NCI-H2227 (cell line): ENCODE results near the gene CHRND.

ENCODE experiments used
- DNase-seq: peaks from one replicate; lab custom pipeline; 2025; ENCODE audit not compliant: unreplicated experiment; lab: John Stamatoyannopoulos, UW

CHRND gene

DNA sequence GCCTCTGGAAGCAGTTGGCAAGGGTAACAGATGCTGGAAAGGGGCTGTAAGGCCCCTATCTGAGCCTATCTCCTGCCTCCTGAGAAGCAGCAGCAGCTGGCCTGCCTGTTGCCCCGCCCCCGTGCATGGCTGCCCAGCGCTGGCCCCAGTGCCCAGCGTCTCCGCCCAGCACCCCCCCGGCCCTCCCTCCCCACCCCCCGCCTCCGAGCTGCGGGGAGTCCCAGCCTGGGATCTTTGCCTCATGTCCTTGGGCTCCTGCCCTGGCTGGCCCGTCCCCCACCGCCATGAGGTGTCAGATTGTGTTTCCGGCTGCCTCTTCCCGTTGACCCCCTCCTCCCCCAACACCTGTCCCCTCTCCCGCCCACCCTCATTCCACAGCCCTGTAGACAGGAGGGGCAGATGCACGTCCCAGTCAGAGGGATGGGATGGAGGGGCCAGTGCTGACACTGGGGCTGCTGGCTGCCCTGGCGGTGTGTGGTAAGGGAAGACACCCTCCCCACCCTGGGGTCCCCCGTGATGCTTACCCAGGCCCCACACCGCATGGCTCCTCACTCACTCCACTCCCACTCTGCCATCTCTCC is at the start of gene CHRND:
Gene CHRND, plus strand, starts transcription at position 370 of the 581 bp plus-strand sequence. Its CDS starts 56 bp downstream, at position 426.
- DNase-seq: peak; percentile 67

DNA sequence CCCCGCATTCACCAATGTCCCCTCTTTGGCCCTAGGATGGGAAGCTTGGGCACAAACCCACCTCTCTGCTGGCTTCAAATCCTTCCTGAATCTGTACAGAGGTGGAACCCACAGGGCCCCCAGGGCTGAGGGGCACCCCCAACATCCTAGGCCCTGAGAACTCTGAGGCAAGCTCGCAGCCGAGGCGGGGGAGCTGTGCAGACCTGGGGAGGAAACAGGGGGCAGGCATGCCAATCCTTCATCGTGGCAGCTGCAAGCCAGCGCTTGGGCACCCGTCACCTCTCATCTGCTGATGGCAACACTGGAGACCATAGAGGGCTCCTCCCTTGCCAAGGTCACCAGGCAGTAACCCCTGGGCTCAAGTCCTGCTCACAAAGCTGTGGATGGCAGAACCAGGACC is 49.2 kb upstream of the CHRND start:
- no peak for DNase-seq

DNA sequence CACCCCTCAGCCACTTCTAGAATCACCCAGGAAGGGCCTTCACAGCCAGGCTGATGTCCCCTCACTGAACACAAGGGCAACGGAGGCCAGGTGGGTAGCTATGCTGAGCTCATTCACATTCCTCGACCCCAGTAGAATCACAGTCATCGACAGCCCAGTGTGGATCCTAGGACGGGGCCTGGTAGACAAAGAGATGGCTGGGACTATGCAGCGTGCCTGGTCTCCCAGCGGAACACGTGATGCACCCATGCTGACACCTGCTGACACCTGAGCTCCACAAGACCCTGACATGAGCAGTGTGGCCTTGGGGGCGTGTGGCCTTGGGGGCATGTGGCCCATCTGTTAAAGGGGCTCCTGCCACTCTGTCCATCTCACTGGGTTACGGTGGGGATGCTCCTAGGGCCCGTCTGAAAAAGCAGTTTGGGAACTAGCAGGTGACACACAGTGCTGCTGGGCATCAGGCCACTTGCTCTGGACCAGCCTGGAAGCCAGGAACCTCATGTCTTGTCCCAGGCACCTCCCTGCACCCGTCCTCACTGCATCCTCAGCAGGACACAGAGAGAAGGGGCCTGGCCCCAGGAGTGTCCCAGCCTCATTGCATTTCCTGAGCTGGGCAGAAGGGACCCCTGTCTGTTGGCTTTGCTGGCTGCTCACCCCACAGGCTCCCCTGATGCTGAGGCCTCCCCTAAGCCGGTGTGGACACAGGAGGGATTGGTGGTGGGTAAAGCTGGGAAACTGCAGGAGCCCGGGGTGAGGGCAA is 48.0 kb upstream of the CHRND start:
- no peak for DNase-seq

DNA sequence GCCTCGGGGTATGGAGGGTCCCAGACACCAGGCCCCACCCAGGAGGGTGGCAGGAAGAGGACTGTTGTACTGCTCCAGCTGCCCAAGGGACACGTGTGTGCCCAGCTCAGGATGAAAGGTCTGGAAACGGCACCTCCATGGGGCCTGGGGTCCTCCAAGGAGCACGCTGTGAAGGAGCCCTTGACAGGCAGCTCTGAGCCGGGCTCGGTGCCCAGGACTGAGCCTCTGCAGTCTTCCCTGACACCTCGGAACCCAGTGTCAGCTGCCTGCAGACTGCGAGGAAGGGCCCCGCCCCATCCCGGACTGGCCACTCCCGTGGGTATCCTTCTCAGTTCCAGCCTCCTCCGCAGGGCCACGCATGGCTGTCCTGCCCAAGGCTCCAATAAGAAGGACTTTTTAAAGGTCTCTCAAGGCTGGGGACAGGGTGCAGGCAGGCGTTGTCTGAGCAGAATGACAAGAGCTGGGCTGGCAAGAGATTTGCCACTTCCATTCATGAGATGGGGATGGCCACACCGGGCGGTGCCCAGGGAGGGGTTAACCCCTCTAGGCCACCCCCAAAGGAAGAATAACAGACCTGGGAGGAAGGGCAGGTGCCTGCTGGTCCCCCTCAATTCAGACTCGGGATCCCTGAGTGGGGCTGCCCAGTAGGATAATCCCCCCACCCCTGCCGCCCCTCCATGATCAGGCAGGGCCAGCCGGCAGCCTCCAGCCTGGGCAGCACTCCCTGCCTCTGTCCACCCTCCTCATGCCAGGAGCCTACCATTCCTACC is 47.2 kb upstream of the CHRND start:
- no peak for DNase-seq

DNA sequence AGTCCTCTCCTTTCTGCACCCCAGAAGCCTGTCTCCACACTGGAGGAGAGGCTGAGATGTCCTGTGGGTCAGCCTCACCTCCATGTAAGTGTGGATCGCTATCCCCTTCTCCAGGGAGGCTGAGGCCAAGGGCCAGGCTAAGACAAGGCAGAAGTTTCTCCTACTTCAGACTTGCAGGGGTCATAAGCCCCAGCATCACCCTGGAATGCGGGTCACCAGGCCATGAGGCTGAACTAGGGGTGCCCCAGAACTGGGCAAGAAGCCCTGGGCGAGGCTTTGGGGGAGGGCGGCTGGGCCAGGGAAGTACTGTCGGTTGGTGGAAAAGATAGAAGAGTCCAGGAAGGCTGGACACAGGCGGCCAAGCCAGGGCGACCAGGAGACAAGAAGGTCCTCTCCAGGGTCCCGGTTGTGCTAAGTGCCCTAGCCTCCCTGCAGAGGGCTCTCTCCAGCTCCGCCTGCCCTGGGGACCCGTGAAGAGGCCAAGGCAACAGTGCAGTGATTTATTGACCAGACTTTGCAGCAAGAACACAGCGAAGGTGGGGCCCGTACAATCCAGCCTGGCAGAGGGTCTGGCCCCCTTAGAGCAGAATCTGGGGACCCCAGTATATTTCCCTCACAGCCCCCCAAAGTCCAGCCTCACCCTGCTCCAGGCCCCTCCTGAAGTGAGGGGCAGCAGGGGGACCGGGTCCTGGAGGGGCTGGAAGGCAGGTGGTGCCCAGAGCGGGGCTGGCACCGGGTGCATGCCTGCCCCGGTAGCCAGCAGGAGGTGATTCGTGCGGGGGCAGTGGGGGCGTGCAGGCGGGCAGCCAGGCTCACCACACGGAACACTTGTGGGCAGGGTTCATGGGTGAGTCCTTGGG is 46.4 kb upstream of the CHRND start:
- DNase-seq: no peak

DNA sequence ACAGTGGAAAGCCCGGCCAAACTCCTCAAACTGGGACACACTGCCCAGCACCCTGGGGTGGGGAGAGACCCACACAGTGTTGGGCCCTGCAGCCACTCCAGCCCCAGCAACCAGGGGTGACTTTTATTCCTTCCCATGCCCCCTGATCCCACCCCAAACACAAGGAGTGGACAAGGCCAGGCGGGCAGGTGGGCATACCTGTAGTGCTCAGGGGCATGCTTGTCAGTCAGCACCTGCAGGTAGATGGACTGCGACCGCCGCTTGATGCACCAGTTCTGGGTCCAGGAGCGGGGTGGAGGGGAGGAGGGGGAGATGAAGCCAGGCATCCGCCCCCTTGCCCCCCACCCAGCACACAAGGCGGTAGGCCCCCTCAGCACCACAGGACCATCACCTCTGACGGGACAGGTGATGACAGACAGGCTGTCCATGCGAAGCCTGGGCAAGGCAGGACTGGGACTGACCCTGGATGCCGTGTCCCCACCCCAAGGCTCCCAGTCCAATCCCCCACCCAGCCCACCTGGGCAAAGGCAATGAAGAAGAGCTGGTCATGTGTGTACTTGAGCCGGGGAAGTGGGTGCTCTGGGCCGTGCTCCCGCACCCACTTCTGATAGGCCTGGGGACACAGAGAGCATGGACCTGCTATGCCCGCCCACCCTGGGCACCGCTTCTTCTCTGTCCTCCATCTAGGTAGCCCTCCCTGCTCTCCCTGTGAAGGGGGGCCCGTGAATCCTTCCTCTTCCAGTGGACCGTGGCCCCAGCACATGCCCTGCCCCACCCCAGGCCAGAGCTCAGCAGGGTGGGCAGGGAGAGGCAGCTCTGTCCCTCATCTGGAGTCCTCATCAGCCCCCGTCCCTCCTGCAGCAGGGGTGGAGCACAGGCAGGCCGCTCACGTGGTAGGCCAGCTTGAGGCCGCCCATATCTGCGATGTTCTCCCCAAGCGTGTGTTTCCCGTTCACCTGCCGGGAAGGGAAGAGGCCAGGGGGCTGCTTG is 45.5 kb upstream of the CHRND start:
- no peak for DNase-seq

DNA sequence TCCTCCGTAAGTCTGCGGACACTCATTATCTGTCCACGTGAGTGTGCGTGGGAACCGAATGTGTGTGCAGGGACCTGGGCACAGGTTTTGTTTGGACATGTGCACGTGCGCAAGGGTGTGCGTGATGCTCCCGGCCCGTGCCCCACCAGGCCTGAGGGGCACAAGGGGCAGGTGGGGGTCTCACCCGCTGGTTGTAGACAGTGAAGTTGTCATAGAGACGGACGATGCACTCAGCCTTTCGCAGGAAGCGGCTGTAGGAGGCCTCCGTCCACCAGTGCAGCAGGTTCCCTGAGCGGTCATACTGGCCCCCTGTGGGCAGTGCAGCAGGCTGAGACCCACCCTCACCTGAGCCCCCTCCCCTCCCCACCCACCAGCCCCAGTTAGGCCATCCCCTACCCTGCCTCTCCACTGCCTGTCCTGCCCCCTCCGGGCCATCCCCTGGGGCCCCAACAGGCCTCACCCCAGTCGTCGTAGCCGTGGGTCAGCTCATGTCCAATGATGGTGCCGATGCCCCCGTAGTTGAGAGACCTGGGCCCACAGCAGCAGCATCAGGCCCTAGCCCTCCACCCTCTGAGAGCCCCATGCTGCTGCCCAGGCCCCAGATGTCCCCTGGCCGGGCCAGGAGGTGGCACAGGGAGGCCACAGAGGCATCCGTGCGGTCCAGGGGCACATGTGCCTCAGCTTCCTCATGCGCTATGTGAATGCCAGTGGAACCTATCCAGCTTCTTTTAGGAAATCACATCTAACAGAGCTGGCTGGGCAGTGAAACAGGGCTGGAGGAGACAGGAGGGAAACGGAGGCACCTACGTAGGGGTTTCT is 44.4 kb upstream of the CHRND start:
- DNase-seq: no peak

DNA sequence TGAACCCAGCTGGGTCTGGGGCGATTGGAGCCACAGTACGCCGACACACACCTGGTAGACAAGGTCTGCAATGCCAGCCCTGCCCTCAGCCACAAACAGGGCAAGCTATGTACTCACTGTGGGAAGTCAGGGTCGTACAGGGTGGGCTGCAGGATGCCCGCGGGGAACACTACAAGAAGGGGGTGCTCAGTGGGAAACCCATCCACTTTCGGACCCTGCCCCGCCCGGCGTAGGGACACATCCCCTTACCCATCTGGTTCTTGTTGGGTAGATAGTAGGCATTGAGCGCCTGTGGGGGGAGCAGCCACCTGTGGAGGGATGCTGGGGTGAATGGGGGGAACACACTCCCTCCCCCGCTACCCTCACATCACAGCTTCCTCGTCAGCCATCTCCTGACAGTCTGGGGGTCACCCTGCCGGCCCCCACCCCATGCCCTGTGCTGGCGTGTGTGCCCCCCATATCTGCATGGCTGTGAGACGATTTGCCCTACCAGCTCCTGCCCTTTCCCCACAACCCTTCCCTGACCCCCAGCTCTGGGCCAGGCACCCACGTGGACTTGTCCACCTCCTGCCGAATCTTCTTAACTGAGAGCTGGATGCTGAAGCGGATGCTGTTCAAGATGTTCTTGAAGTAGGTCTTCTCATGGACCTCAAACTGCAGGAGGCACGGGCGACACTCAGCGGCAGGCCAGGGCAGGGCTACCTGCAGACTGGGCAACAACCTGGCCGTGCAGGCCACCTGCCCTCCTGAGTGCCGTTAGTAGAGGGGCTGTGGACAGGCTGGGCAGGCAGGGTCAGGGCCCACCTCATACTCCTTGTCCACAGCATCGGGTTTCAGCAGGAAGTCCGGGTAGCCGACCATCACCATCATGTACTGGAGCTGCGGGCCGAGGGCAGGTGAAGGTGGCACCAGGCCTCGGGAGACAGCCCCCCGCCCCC is 43.4 kb upstream of the CHRND start:
- DNase-seq: no peak

DNA sequence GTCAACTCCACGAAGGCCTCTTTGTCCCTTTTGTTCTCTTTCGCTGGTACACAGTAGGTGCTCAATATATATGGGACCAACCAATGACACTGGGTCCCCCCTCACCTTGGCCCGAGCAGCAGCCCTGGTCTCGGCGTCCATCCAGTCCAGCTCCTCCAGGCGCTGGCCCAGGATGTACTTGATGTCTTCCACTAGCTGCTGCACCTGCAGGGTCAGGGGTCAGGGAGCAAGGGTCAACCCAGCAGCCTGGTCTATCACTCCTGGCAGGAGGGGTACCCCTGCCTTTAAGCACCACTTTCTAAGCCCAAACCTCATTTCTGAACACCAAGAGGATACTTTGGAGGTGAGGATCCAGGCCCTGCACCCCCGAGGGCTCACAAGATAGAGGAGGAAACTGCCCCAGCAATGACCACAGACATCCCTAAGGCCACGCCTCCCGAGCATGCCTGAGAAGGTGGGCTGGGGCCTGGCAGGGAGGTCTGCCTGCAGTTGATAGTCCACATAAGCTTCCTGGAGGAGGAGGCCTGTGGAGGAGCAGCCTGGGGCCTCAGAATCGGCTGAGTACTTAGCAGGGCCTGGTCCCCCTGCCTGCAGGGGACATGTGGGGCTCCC is 42.5 kb upstream of the CHRND start:
- no peak for DNase-seq

DNA sequence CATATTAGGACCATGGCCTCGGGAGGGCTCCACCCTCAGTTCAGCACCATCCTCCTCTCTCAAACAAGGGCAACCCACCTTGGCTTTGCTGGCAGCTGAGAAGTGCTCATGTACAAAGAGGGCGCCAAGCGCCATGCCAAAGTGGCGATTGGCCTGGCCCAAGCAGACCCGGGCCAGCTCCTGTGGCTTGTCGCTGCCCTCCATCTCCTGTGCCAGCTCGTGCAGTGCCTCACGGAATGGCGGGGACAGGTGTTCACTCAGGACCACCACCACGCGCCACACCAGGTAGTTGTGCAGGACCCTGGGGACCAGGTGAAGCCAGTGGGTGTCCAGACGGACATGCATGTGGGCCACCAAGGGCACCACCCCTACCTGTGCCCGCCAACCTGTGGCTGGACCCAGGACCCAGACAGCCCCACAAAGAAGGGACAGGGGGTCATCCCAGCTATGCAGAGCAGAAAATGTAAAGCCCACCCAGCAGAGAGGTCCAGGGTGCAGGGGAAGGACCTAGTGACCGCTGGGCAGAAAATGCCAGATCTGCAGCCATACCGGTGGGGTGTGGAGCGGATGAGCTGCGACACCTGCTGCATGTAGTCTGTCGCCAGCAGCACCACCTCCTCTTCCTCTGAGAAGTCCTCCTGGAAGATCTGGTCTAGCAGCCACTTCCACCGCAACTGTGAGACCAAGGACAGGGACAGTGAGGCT is 41.9 kb upstream of the CHRND start:
- no peak for DNase-seq

DNA sequence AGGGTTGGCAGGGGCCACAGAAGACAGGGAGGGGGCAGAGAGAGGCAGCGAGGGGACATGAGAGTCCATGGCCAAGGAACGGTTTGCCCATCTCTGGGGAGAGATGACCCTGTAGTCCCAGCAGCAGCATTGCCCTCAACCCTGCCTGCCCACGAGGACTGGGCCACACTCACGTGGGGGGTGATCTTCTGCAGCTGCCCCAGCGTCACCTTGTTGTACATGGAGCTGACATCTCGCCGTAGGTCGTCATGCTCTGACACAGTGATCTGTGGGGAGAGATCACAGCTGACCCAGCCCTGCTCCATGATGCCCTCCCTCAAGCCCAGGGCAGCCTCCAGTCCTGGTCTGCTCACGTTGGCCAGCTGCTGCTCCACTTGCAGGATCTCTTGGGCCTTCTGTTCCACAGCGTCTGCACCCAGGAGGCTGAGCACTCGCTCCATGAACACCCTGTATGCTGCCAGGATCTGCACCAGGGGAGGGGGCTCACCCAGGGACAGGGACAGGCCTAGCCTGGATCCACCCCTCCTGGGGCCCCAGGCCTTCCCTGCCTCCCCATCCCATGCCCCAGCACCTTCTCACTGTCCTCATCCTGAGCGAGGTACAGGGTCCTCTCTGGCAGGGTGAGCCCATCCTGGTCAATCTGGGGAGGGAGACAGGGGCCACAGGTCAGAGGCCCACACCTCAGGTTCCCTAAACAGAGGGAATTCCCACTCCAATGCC is 41.2 kb upstream of the CHRND start:
- DNase-seq: no peak

DNA sequence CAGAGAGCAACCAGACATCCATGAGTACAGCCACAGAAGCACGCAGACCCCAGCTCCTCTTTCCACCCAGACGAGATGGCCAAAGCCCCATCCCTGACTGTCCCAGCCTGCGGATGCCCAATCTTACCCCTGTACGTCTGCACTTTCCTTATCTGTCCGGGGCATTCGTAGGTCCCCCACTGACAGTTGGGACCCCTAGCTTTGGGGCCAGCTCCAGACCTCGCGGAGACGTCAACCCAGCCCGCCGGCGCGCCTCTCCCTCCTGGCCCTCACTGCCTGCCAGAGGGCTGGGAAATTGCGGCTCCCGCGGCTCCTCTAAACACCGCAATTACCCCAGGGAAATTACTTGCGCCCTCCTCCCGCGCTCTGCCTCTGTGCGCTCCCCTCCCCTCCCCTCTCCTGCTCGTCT is 40.6 kb upstream of the CHRND start:
- peak; percentile 84 for DNase-seq

DNA sequence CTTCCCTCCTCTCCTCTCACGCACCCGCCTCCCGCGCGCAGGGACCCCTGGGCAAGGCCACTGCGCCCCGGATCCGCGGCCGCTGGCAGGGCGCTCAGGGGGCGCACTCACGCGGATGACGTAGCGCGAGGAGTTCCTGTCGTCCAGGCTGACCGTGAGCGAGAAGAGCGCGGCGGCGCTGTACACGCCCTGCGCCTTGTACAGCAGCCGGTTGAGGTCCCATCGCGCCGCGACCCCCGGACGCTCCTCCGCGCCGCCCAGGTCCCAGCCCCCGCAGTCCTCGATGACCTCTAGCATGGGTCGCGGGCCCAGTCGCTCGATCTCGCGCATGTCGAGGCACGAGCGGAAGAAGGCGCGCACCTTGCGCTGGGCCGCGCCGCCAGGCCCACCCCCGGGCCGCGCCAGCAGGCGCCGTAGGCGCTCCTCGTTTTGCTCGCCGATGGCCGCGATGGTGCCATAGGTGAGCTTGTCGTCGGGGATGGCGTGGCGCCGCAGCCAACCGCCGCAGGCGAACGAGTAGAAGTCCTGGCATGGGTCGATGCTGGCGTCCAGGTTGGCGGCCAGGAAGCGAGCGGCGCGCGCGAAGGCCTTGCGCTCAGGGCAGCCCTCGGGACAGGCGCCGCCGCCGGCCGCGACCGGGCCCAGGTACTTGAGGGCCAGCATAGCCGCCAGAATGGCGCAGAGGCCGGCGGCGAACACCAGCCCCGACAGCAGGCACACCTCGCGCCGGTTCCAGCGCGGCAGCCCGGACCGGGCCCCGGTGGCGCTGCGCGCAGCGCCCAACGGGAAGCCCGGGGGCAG is 40.0 kb upstream of the CHRND start:
- DNase-seq: peak; percentile 63

DNA sequence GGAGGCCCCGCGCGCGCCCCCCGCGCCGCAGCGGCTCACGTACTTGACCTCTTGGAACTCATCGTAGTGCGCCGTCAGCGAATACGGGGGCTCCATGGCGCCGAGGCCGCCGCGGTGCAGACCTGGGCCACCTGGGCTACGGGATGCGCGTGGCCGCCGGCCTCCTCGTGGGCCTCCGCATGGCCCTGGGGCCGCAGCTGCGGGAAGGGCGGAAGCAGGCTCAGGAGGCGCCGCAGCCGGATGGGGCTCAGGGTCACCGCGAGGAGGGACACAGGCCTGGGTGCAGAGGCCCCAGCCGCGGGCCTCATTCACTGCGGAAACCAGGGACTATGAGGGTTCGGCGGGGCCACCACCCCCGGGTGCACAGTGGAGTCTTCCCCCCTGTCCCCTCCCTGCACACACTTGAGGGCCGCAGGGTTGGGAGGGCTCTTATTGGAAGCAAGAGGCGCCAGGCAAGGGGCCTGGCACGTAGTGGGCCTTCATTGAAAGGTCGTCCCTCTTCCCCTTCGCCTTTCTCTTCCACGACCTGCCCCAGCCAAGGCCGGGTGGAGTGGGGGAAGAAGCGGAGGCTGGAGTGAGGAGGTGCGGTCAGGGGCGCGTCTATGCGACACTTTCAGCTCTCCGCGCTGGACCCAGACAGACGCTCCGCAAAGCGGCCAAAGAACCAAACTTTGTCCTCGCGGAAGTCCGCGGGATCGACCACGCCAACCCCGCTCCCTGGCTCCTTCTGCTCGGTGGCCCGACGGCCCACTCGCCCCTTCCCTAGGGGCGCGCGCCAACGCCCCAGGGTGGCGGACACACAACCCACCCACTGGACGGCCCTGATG is 39.2 kb upstream of the CHRND start:
- DNase-seq: no peak
